DMS114 treated with DMSO at 0.1 percent for 48 hours (cell line): ENCODE data around the gene TMEFF2.

Source experiments
- DNase-seq: peaks from one replicate; lab custom pipeline; 2025; ENCODE audit not compliant: unreplicated experiment; lab: John Stamatoyannopoulos, UW

Gene TMEFF2

GRCh38 chr2:192023006-192023405, 171.7 kb downstream of the TMEFF2 start:
- no peak for DNase-seq

- DNase-seq = no peak
Measured at GRCh38 chr2:192017844-192018243, 176.9 kb downstream of the TMEFF2 start.

- no peak for DNase-seq
Measured at GRCh38 chr2:192016265-192016664, 178.5 kb downstream of the TMEFF2 start.

GRCh38 chr2:192013211-192013610, 181.5 kb downstream of the TMEFF2 start:
- DNase-seq = no peak

GRCh38 chr2:192011196-192011595, 183.5 kb downstream of the TMEFF2 start:
- no peak for DNase-seq

GRCh38 chr2:192010073-192010472, 184.7 kb downstream of the TMEFF2 start:
- DNase-seq = no peak

- no peak for DNase-seq
Measured at GRCh38 chr2:192007581-192008228, 187.0 kb downstream of the TMEFF2 start.

GRCh38 chr2:192005211-192005610, 189.5 kb downstream of the TMEFF2 start:
- DNase-seq = no peak

- DNase-seq = no peak
Measured at GRCh38 chr2:192004188-192004963, 190.4 kb downstream of the TMEFF2 start.

GRCh38 chr2:192002418-192002817, 192.3 kb downstream of the TMEFF2 start:
- DNase-seq = no peak

- no peak for DNase-seq
Measured at GRCh38 chr2:192000196-192000980, 194.3 kb downstream of the TMEFF2 start.

GRCh38 chr2:191999101-191999841, 195.5 kb downstream of the TMEFF2 start:
- DNase-seq = no peak

GRCh38 chr2:191995285-191995684, 199.4 kb downstream of the TMEFF2 start:
- DNase-seq = no peak

- no peak for DNase-seq
Measured at GRCh38 chr2:191994749-191995148, 200.0 kb downstream of the TMEFF2 start.

GRCh38 chr2:191991442-191991841, 203.3 kb downstream of the TMEFF2 start:
- DNase-seq = no peak

GRCh38 chr2:191985740-191986139, 209.0 kb downstream of the TMEFF2 start:
- no peak for DNase-seq

- no peak for DNase-seq
Measured at GRCh38 chr2:191983591-191983990, 211.1 kb downstream of the TMEFF2 start.

GRCh38 chr2:191983186-191983585, 211.5 kb downstream of the TMEFF2 start:
- DNase-seq = no peak

GRCh38 chr2:191981706-191982105, 213.0 kb downstream of the TMEFF2 start:
- no peak for DNase-seq

GRCh38 chr2:191980483-191980882, 214.2 kb downstream of the TMEFF2 start:
- no peak for DNase-seq

GRCh38 chr2:191979221-191979730, 215.5 kb downstream of the TMEFF2 start:
- no peak for DNase-seq
